PC-9 (cell line): Measurements from ENCODE around the gene TAMALIN. TPM values are rescaled to one million over a fixed set of nuclear protein-coding genes. Genes with fewer than 3 reads are reported as not detected.

Source experiments
- BruUV-seq: library from RNA; stranded (reverse); fragments of 400-500 nt; replicated peaks from 2 replicates; lab custom pipeline; 2021; lab: Mats Ljungman, UMichigan
- CTCF ChIA-PET: fragments of 300-600 bp; sonication (Branson Sonifier 250); formaldehyde crosslinking; loops from one replicate; lab custom pipeline; 2022; ENCODE audit warnings: antibody characterized with exemption; lab: Charles Lee
- POLR2A ChIA-PET: fragments of 300-600 bp; sonication (Branson Sonifier 250); formaldehyde crosslinking; loops from one replicate; lab custom pipeline; 2022; ENCODE audit warnings: antibody characterized with exemption; ENCODE audit not compliant: unreplicated experiment; lab: Charles Lee
- DNase-seq, 2 experiments: peaks; one replicate each; pipeline versions ENCODE4 v3.0.0 to v3.0.0-alpha.2; 2015 to 2022; ENCODE audit warnings: mixed read lengths in 1 of 2
- H2AFZ ChIP-seq: fragments of 200-600 bp; sonication (generic); 2 replicates; pipeline ENCODE4 v1.8.1; 2017; ENCODE audit warnings: antibody characterized with exemption
- H3F3A ChIP-seq: fragments of 200-600 bp; sonication (generic); 2 replicates; pipeline ENCODE4 v1.8.1; 2017; ENCODE audit warnings: antibody characterized with exemption, mild to moderate bottlenecking, low read depth; ENCODE audit not compliant: insufficient read depth
- H3K27ac ChIP-seq: fragments of 200-600 bp; sonication (generic); 2 replicates; pipeline ENCODE4 v1.6.1; 2016; ENCODE audit warnings: mixed run types
- H3K27me3 ChIP-seq: fragments of 200-600 bp; sonication (generic); 2 replicates; pipeline ENCODE4 v1.6.1; 2016; ENCODE audit warnings: low read depth, mixed run types; ENCODE audit not compliant: insufficient read depth
- H3K36me3 ChIP-seq: fragments of 200-600 bp; sonication (generic); 2 replicates; pipeline ENCODE4 v1.6.1; 2016; ENCODE audit warnings: low read depth, mixed run types
- H3K4me1 ChIP-seq: fragments of 200-600 bp; sonication (generic); replicated peaks from 2 replicates; pipeline ENCODE4 v1.6.1; 2016; ENCODE audit warnings: mixed run types; ENCODE audit not compliant: insufficient read depth
- H3K4me2 ChIP-seq: fragments of 200-600 bp; sonication (generic); 2 replicates; pipeline ENCODE4 v1.6.1; 2017; ENCODE audit warnings: mixed run types
- H3K4me3 ChIP-seq: fragments of 200-600 bp; sonication (generic); 2 replicates; pipeline ENCODE4 v1.6.1; 2016; ENCODE audit warnings: mixed run types
- H3K79me2 ChIP-seq: fragments of 200-600 bp; sonication (generic); 2 replicates; pipeline ENCODE4 v1.6.1; 2017; ENCODE audit warnings: low read depth, mixed run types
- H3K9me2 ChIP-seq: fragments of 200-600 bp; sonication (generic); 2 replicates; pipeline ENCODE4 v1.8.1; 2017; ENCODE audit warnings: mild to moderate bottlenecking; ENCODE audit not compliant: insufficient read depth
- H3K9me3 ChIP-seq: fragments of 200-600 bp; sonication (generic); 2 replicates; pipeline ENCODE4 v1.8.1; 2016; ENCODE audit warnings: low read depth; ENCODE audit not compliant: insufficient read depth
- H4K20me1 ChIP-seq: fragments of 200-600 bp; sonication (generic); 2 replicates; pipeline ENCODE4 v1.8.1; 2017; ENCODE audit not compliant: insufficient read depth
- EZH2 ChIP-seq: fragments of 200-600 bp; sonication (generic); IDR thresholded peaks from 2 replicates; pipeline ENCODE4 v1.8.0; 2017; ENCODE audit warnings: antibody characterized with exemption, low read depth
- intact Hi-C: fragments of 100-400 bp; cut with micrococcal nuclease; formaldehyde crosslinking; loops from one replicate; pipeline ENCODE4 v1.10.0; 2022; ENCODE audit not compliant: unreplicated experiment
- total RNA-seq: library from RNA; stranded (reverse); gene quantifications from 2 replicates; pipeline ENCODE4 v1.2.3, GENCODE V29; 2021
- TF ChIP-seq, protein P1 (sequence below): fragments of 200-600 bp; sonication (generic); conservative IDR thresholded peaks from 2 replicates; pipeline ENCODE4 v1.6.1; 2017; ENCODE audit warnings: mixed run types, antibody characterized with exemption, mild to moderate bottlenecking, moderate library complexity

TAMALIN gene
- total RNA-seq, 1 experiment from 2014 or later, result not detected

DNA sequence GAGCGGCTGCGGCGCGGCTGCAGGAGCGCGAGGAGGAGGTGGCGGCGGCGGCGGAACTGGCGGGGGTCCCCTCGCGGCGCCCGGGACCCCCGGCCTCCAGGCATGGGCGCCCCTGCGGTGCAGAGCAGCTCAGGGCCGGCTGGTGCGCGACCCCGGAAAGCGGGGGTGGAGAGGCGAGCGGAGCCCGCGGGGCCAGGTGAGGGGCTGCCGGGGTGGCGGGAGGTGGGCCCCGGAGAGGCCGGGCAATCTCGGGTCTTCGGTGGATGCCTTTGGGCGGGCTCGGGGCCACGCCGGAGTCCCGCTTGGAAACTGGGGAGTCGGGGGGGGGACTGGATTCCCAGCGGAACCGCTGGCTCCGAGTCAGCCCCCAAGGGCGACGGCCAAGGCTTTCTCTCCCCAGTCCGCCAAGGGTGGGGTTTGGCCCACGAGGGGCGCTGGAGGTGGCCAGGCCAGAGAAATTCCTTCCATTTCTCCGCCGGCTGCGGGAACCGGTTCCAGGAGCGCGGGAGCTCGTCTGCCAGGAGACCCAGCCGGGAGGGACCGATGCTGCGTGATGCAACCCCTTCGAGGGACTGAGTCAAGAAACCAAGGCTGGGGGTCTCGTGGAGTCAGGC is 30.6 kb downstream of the TAMALIN start:
- no peak overlapping the region for H3K27ac ChIP-seq
- no peaks in the 10 kb centered on the region; the same call in 1 of the 2 replicates for H3K27me3 ChIP-seq
- H4K20me1 ChIP-seq, result no peaks in the 10 kb centered on the region
- peaks cover 27% of the 10 kb centered on the region; the same call in 1 of the 2 replicates for H3F3A ChIP-seq
- TF ChIP-seq EZH2, result no peak
- TF ChIP-seq, protein P1, sequence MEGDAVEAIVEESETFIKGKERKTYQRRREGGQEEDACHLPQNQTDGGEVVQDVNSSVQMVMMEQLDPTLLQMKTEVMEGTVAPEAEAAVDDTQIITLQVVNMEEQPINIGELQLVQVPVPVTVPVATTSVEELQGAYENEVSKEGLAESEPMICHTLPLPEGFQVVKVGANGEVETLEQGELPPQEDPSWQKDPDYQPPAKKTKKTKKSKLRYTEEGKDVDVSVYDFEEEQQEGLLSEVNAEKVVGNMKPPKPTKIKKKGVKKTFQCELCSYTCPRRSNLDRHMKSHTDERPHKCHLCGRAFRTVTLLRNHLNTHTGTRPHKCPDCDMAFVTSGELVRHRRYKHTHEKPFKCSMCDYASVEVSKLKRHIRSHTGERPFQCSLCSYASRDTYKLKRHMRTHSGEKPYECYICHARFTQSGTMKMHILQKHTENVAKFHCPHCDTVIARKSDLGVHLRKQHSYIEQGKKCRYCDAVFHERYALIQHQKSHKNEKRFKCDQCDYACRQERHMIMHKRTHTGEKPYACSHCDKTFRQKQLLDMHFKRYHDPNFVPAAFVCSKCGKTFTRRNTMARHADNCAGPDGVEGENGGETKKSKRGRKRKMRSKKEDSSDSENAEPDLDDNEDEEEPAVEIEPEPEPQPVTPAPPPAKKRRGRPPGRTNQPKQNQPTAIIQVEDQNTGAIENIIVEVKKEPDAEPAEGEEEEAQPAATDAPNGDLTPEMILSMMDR, result no peak
- H3K4me2 ChIP-seq, result peak overlapping the region; percentile 83
- peak in 1 of 2 experiments; percentile 48 for DNase-seq
- ChIA-PET CTCF (interaction anchor here (0.5 to 0.7 kb wide), 3 partner anchors 12 to 322 kb away, joined by 3 to 4 read pairs (median 3); no protein-coding TSS in a partner anchor), POLR2A (interaction anchor here (0.6 kb wide), 3 partner anchors 18 to 1587 kb away, joined by 3 to 5 read pairs (median 3); partner anchors contain the start of gene ATG101)
- peak overlapping the region; percentile 79 for H2AFZ ChIP-seq
- no peaks in the 10 kb centered on the region for H3K36me3 ChIP-seq
- H3K4me1 ChIP-seq, result peaks cover 10% of the 10 kb centered on the region
- intact Hi-C loops, result loop anchor here (2.0 kb wide), 1 partner anchor 13 kb away; the partner anchor contains the start of gene NR4A1
- no peaks in the 10 kb centered on the region for H3K9me3 ChIP-seq
- no peaks in the 10 kb centered on the region for H3K79me2 ChIP-seq
- BruUV-seq, result no TSS peak
- H3K9me2 ChIP-seq, result no peaks in the 10 kb centered on the region
- peak overlapping the region; percentile 60 for H3K4me3 ChIP-seq

DNA sequence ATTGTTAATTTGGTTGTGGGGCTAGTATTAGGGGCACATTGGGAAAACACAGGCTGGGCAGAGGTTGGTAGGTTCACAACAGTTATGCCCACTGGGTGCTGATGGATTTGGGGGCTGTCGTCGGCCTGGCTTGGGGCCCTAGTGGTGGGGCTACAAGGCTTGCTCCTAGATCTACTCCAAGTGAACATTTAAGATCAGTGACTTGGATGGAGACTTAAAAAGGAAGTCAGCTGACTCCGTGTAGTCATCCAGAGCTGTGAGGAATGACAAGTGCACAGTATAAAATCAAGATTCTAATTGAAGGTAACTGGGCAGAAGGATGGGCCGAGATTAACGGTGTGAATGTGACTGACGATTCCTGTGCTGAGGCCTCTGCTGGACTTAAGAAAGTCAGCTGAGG is 31.7 kb downstream of the TAMALIN start:
- Histone ChIP-seq H3K4me2 (peak overlapping the region; percentile 83), H3K9me2 (no peaks in the 10 kb centered on the region), H3K4me1 (peaks cover 1% of the 10 kb centered on the region), H2AFZ (no peak overlapping the region), H3K27me3 (no peaks in the 10 kb centered on the region; the same call in 1 of the 2 replicates), H3K79me2 (no peaks in the 10 kb centered on the region), H4K20me1 (no peaks in the 10 kb centered on the region), H3K9me3 (no peaks in the 10 kb centered on the region), H3K27ac (no peak overlapping the region), H3K36me3 (no peaks in the 10 kb centered on the region), H3K4me3 (no peak overlapping the region), H3F3A (peaks cover 23% of the 10 kb centered on the region; the same call in 1 of the 2 replicates)
- intact Hi-C loops, result no loop called here
- DNase-seq, result no peak
- ChIA-PET CTCF (no interaction called here), POLR2A (no interaction called here)
- TF ChIP-seq, protein P1, result no peak
- no peak for TF ChIP-seq EZH2
- TSS peak; percentile 35 for BruUV-seq

DNA sequence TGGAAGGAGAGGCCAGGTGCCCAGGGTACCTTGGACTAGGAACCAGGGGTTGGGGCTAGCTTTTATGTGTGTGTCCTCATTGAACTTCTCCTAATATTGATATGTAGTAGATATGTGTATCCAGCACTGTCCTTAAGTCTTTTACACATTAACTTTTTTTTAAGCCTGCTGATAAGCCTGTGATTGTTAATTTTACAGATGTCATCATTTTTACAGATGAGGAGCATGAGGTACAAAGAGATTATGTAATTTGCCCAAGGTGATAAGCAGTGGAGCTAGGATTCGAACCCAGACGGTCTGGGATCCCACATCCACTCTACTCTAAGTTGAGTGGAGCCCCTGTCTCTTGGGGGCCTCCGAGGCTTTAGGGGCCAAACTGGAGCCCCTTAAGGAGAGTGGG is 34.3 kb downstream of the TAMALIN start:
- H3K9me2 ChIP-seq, result no peaks in the 10 kb centered on the region
- intact Hi-C loops, result no loop called here
- H3K4me2 ChIP-seq, result no peak overlapping the region
- no peaks in the 10 kb centered on the region for H3K27me3 ChIP-seq
- no TSS peak for BruUV-seq
- DNase-seq, result no peak
- no peaks in the 10 kb centered on the region for H4K20me1 ChIP-seq
- POLR2A ChIA-PET, result no interaction called here
- CTCF ChIA-PET, result no interaction called here
- H3K27ac ChIP-seq, result no peak overlapping the region
- no peak overlapping the region for H3K4me3 ChIP-seq
- H3K36me3 ChIP-seq, result no peaks in the 10 kb centered on the region
- H3K79me2 ChIP-seq, result no peaks in the 10 kb centered on the region
- H3F3A ChIP-seq, result peaks cover 24% of the 10 kb centered on the region; the same call in 1 of the 2 replicates
- peaks cover 7% of the 10 kb centered on the region for H3K4me1 ChIP-seq
- H2AFZ ChIP-seq, result no peak overlapping the region
- TF ChIP-seq EZH2, result no peak
- TF ChIP-seq, protein P1, result no peak
- no peaks in the 10 kb centered on the region for H3K9me3 ChIP-seq
